ENCODE measurements around the gene INSM2. TPM values are rescaled to one million over a fixed set of nuclear protein-coding genes. Genes with fewer than 3 reads are reported as not detected.

INSM2 gene
- total RNA-seq, 1 donor from 2014 or later, result not detected

GRCh38 chr14:35573911-35574310 is 39.9 kb downstream of the INSM2 start:
- Histone ChIP-seq H3K4me1 (ENCODE audit: control insufficient read depth in 3 of 3, insufficient read depth in 3 of 3, low read length in 3 of 3) (no peaks in the 10 kb centered on the region), H3K4me3 (ENCODE audit: low read length in 3 of 3) (no peak overlapping the region), H3K9ac (ENCODE audit: low read depth in 1 of 3, low read length in 3 of 3) (no peak overlapping the region), H3K36me3 (ENCODE audit: control insufficient read depth in 3 of 3, insufficient read depth in 3 of 3, low read length in 3 of 3) (no peaks in the 10 kb centered on the region), H3K27me3 (ENCODE audit: control insufficient read depth in 3 of 3, insufficient read depth in 3 of 3, low read length in 3 of 3) (no peaks in the 10 kb centered on the region), H3K27ac (ENCODE audit: low read depth, low read length) (no peak overlapping the region), H3K9me3 (ENCODE audit: control insufficient read depth in 3 of 3, low read length in 3 of 3) (no peaks in the 10 kb centered on the region)

- no peak overlapping the region for H3K4me3 ChIP-seq (ENCODE audit: low read length in 3 of 3)
- no peaks in the 10 kb centered on the region for H3K9me3 ChIP-seq (ENCODE audit: control insufficient read depth in 3 of 3, low read length in 3 of 3)
- H3K9ac ChIP-seq (ENCODE audit: low read depth in 1 of 3, low read length in 3 of 3), result no peak overlapping the region
- H3K27me3 ChIP-seq (ENCODE audit: control insufficient read depth in 3 of 3, insufficient read depth in 3 of 3, low read length in 3 of 3), result no peaks in the 10 kb centered on the region
- no peaks in the 10 kb centered on the region for H3K36me3 ChIP-seq (ENCODE audit: control insufficient read depth in 3 of 3, insufficient read depth in 3 of 3, low read length in 3 of 3)
- H3K4me1 ChIP-seq (ENCODE audit: control insufficient read depth in 3 of 3, insufficient read depth in 3 of 3, low read length in 3 of 3), result no peaks in the 10 kb centered on the region
- H3K27ac ChIP-seq (ENCODE audit: low read depth, low read length), result no peak overlapping the region
Observed at GRCh38 chr14:35576260-35576659, 42.3 kb downstream of the INSM2 start.

GRCh38 chr14:35576856-35577255 is 42.9 kb downstream of the INSM2 start:
- Histone ChIP-seq H3K4me1 (ENCODE audit: control insufficient read depth in 3 of 3, insufficient read depth in 3 of 3, low read length in 3 of 3) (no peaks in the 10 kb centered on the region), H3K27me3 (ENCODE audit: control insufficient read depth in 3 of 3, insufficient read depth in 3 of 3, low read length in 3 of 3) (no peaks in the 10 kb centered on the region), H3K9me3 (ENCODE audit: control insufficient read depth in 3 of 3, low read length in 3 of 3) (no peaks in the 10 kb centered on the region), H3K9ac (ENCODE audit: low read depth in 1 of 3, low read length in 3 of 3) (no peak overlapping the region), H3K4me3 (ENCODE audit: low read length in 3 of 3) (no peak overlapping the region), H3K27ac (ENCODE audit: low read depth, low read length) (no peak overlapping the region), H3K36me3 (ENCODE audit: control insufficient read depth in 3 of 3, insufficient read depth in 3 of 3, low read length in 3 of 3) (no peaks in the 10 kb centered on the region)

- Histone ChIP-seq H3K36me3 (ENCODE audit: control insufficient read depth in 3 of 3, insufficient read depth in 3 of 3, low read length in 3 of 3) (no peaks in the 10 kb centered on the region), H3K9ac (ENCODE audit: low read depth in 1 of 3, low read length in 3 of 3) (no peak overlapping the region), H3K27me3 (ENCODE audit: control insufficient read depth in 3 of 3, insufficient read depth in 3 of 3, low read length in 3 of 3) (no peaks in the 10 kb centered on the region), H3K4me3 (ENCODE audit: low read length in 3 of 3) (no peak overlapping the region), H3K4me1 (ENCODE audit: control insufficient read depth in 3 of 3, insufficient read depth in 3 of 3, low read length in 3 of 3) (no peaks in the 10 kb centered on the region), H3K27ac (ENCODE audit: low read depth, low read length) (no peak overlapping the region), H3K9me3 (ENCODE audit: control insufficient read depth in 3 of 3, low read length in 3 of 3) (no peaks in the 10 kb centered on the region)
Observed at GRCh38 chr14:35578135-35578534, 44.2 kb downstream of the INSM2 start.

GRCh38 chr14:35578639-35579038 is 44.7 kb downstream of the INSM2 start:
- Histone ChIP-seq H3K27ac (ENCODE audit: low read depth, low read length) (no peak overlapping the region), H3K27me3 (ENCODE audit: control insufficient read depth in 3 of 3, insufficient read depth in 3 of 3, low read length in 3 of 3) (no peaks in the 10 kb centered on the region), H3K4me3 (ENCODE audit: low read length in 3 of 3) (no peak overlapping the region), H3K36me3 (ENCODE audit: control insufficient read depth in 3 of 3, insufficient read depth in 3 of 3, low read length in 3 of 3) (no peaks in the 10 kb centered on the region), H3K4me1 (ENCODE audit: control insufficient read depth in 3 of 3, insufficient read depth in 3 of 3, low read length in 3 of 3) (no peaks in the 10 kb centered on the region), H3K9ac (ENCODE audit: low read depth in 1 of 3, low read length in 3 of 3) (no peak overlapping the region), H3K9me3 (ENCODE audit: control insufficient read depth in 3 of 3, low read length in 3 of 3) (no peaks in the 10 kb centered on the region)

Other genes with a start within 250 kb of the INSM2 start
- 230 TPM for gene PSMA6, start 241.8 kb upstream of the INSM2 start, total RNA-seq
- gene NFKBIA, start 129.4 kb upstream of the INSM2 start, total RNA-seq, result 88.2 TPM

Measured in skeletal muscle tissue (tissue), 4 donors.